NCI-H1436 (cell line): ENCODE results near the gene TWF1.
"Not testable (repeated sequence)": the region's sequence is repeated elsewhere in the genome, so short reads cannot be mapped to it uniquely, and the experiment has no call there.

Experiments
- DNase-seq: peaks from one replicate; lab custom pipeline; 2025; lab: John Stamatoyannopoulos, UW

The TWF1 gene

GRCh38 chr12:43805860-43806736 is at the start of gene TWF1:
TSS of gene TWF1 (minus strand) at chr12:43806317. CDS start at chr12:43806245, 72 bp downstream.
- DNase-seq, result peak; percentile 50

- no peak for DNase-seq
Measured at GRCh38 chr12:43852744-43853143, 46.6 kb upstream of the TWF1 start.

GRCh38 chr12:43848786-43849185 is 42.7 kb upstream of the TWF1 start:
- no peak for DNase-seq

GRCh38 chr12:43848226-43848507 is 42.0 kb upstream of the TWF1 start:
- no peak for DNase-seq

- DNase-seq, result not testable (repeated sequence)
Measured at GRCh38 chr12:43847425-43848225, 41.5 kb upstream of the TWF1 start.

GRCh38 chr12:43842259-43842658 is 36.1 kb upstream of the TWF1 start:
- no peak for DNase-seq

- DNase-seq, result no peak
Measured at GRCh38 chr12:43841253-43841652, 35.1 kb upstream of the TWF1 start.

GRCh38 chr12:43840338-43840737 is 34.2 kb upstream of the TWF1 start:
- DNase-seq, result no peak

- DNase-seq, result no peak
Measured at GRCh38 chr12:43836475-43836989, 30.4 kb upstream of the TWF1 start.

GRCh38 chr12:43835656-43836474 is 29.7 kb upstream of the TWF1 start, which contains the start of gene TMEM117:
TSS of gene TMEM117 (plus strand) at chr12:43836081.
- DNase-seq, result no peak

- DNase-seq, result no peak
Measured at GRCh38 chr12:43835264-43835655, 29.1 kb upstream of the TWF1 start.

- DNase-seq, result no peak
Measured at GRCh38 chr12:43832463-43833168, 26.5 kb upstream of the TWF1 start.

GRCh38 chr12:43827093-43827492 is 21.0 kb upstream of the TWF1 start:
- DNase-seq, result no peak

- DNase-seq, result no peak
Measured at GRCh38 chr12:43826681-43827080, 20.6 kb upstream of the TWF1 start.

- no peak for DNase-seq
Measured at GRCh38 chr12:43824207-43824775, 18.2 kb upstream of the TWF1 start.

- no peak for DNase-seq
Measured at GRCh38 chr12:43816168-43816567, 10.1 kb upstream of the TWF1 start.

GRCh38 chr12:43815416-43815815 is 9.3 kb upstream of the TWF1 start:
- DNase-seq, result no peak

GRCh38 chr12:43812926-43813325 is 6.8 kb upstream of the TWF1 start:
- DNase-seq, result no peak

- no peak for DNase-seq
Measured at GRCh38 chr12:43812057-43812456, 5.9 kb upstream of the TWF1 start.

- DNase-seq, result no peak
Measured at GRCh38 chr12:43807386-43807785, 1.3 kb upstream of the TWF1 start.

- no peak for DNase-seq
Measured at GRCh38 chr12:43806737-43807072, 588 bp upstream of the TWF1 start.
